ENCODE results near the gene CARD14. TPM values are rescaled to one million over a fixed set of nuclear protein-coding genes. Genes with fewer than 3 reads are reported as not detected.
"Not testable (repeated sequence)": the region's sequence is repeated elsewhere in the genome, so short reads cannot be mapped to it uniquely, and the experiment has no call there.

CARD14 gene
- polyA plus RNA-seq, 1 donor: 1.1 TPM

DNA sequence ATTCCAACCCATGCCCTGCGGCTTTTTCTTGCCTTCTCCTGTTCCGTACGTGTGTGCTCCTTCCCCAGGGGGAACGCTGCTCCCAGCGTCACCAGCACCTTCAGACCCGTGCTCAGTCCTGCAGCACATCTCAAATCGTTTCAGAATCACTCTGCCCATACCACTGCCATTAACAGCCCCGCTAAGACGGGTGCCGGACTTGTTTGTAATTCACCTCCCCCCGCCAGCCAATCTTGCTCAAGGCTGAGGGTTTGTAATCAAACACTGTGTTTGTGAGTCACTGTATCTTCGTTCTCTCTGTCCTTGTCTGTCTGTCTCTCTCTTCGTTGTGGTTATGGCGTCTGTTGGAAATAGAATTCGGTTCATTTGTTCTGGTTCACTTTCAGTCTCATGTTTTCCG lies 17.3 kb downstream of the CARD14 start:
- no peak for DNase-seq

DNA sequence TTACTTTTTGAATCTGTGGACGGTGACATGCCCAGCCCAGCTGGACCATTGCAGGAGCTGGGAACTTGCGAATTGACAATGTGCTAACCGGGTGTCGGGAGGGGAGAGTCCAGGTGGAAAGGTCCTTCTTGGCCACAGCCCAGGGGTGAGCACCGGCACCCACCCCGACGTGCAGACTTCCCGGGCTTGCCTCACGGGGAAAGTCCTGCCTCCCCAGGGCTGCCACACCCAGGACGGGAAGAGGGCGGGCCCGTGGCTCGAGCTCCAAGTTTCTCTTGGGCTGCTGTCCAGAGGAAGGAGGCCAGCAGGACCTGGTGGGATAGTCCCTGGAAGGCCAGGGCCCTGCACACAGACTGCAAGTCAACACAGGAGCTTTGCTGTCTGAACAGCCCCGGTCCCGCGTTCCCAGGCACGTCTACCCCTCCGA lies 17.7 kb downstream of the CARD14 start:
- DNase-seq: peak; percentile 54

DNA sequence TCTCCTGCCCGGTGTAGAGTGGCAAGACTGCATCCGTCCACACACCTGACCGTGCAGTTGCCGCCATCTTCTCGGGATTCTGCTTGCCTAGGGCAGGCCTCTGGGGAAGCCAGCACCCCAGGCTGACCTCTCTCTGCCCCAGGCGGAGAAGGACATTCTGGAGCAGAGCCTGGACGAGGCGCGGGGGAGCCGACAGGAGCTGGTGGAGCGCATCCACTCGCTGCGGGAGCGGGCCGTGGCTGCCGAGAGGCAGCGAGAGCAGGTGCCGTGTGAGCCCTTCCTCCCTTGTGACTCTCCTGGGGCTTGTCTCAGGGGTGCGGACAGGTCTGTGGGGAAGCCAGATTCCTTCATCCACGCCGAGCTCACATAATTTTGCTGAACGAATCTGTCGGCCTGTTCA lies 19.8 kb downstream of the CARD14 start:
- no peak for DNase-seq

DNA sequence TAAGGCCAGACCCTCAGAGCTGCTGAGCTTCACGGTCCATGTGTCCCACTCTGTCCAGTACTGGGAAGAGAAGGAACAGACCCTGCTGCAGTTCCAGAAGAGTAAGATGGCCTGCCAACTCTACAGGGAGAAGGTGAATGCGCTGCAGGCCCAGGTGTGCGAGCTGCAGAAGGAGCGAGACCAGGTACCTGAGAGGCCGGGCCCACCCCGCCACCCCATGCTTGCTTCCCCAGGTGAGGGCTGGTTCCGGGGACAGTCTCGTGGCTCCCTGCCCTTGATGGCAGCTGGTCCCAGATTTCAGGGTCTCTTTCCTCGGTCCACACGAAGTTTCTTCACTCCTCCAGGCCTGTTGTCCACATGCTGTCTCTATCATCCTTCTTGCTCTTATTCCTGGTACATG lies 20.9 kb downstream of the CARD14 start:
- DNase-seq: no peak

DNA sequence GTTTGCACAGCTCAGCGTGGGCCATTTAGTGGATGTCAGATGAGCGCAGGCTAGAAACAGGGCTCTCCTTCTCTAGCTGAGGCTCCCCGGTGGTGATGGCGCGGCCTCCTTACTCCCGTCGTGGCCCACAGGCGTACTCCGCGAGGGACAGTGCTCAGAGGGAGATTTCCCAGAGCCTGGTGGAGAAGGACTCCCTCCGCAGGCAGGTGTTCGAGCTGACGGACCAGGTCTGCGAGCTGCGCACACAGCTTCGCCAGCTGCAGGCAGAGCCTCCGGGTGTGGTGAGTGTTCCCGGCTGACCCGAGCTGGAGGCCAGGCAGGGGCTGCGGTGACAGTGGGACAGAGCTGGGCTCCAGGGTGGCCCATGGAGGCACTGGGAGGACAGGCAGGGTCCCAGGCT lies 21.4 kb downstream of the CARD14 start:
- no peak for DNase-seq

DNA sequence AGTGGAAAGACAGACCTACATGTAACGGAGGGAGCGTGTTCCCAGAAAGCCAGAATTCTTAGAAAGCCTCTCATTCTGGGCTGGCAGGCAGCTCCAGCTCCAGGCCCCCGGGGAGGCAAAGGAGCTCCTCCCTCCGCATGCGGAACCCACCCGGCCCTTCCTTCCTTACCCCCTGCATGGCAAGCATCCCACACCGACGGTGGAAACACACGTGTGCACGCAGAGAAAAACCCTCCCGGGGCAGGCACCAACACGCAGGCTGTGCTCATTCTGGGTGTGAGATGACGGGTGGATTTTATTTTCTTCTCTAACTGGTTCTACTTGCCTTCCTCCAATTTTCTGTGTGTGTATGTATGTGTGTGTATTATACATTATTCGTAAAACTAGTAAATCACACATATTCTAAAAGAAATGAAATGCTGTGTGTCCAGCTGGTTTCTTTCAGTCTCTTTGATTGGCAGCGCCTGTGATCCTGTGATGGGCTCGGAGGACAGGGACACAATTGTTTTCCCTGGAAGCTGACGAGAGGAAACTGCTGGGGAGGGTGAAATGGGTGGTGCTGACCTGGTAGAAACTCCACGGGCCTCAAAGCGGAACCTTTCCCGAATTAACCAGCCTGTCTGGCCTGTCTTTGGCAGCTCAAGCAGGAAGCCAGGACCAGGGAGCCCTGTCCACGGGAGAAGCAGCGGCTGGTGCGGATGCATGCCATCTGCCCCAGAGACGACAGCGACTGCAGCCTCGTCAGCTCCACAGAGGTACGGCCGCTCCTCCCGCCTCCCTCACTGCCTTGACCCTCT lies 22.2 kb downstream of the CARD14 start:
- no peak for DNase-seq

DNA sequence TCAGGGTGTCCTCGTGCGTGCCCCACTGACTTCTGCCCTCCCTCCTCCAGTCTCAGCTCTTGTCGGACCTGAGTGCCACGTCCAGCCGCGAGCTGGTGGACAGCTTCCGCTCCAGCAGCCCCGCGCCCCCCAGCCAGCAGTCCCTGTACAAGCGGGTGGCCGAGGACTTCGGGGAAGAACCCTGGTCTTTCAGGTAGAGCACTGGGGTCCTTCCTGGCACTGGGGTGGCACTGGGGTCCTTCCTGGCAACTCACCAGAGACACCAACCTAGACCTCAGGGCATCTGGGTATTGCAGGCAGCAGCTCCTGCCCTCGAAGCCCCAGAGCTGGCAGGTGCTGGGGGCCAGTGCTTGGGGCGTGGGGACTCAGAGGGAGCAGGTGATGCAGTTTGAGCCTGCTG lies 25.3 kb downstream of the CARD14 start:
- DNase-seq: no peak

DNA sequence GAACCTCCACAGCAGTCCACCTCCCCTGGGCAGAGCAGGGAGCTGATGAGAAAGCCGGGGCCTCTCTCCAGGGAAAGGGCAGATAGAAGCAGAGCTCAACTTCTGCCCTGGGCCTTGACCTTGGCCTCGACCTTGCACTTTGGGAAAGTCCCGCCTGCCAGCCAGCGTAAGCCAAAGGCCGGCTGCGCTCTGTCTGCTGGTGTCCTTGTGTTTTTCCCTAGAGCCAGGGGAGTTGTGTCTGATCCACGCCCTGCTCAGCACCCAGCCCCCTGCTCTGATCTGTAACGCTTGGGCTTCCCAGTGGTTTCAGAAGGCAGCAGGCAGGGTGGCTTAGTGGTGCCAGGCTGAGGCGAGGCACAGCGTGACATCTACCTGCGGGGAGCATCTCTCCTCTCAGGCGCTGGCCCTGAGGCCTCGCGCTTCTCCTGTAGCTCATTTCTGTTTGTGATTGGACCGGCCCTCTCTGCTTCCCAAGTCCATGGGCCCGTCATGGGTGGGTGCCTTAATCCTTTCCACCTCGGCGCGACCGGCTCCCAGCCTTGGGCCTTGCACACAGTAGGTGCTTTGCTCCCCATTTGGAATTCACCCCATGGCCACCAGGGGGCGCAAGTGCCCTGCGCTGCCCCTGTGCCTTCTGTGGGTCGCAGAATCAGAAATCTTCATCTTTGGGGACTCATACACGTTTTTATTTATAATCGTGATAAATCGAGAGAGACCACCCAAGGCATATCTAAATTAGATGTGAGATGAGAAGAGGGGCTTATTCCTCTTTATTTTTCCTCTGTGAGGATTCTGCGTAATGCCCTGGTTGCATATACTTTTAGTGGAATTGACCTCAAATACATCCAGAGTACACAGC lies 26.1 kb downstream of the CARD14 start:
- DNase-seq: no peak

DNA sequence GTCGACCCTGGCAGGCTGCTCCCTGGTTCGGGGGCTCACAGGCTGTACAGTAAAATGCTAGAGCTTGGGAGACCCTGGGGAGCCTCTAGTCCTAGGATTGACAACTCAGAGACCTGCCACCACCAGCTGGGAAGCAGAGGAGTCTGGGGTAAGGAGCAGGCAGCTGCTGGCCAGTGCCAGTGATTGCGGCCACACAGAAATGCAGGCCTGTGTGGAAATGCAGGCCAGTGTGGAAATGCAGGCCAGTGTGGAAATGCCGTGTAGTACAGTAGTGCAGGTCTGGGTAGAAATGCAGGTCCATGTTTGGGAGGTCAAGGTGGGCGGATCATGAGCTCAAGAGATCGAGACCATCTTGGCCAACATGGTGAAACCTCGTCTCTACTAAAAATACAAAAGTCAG lies 26.8 kb downstream of the CARD14 start:
- DNase-seq: no peak

DNA sequence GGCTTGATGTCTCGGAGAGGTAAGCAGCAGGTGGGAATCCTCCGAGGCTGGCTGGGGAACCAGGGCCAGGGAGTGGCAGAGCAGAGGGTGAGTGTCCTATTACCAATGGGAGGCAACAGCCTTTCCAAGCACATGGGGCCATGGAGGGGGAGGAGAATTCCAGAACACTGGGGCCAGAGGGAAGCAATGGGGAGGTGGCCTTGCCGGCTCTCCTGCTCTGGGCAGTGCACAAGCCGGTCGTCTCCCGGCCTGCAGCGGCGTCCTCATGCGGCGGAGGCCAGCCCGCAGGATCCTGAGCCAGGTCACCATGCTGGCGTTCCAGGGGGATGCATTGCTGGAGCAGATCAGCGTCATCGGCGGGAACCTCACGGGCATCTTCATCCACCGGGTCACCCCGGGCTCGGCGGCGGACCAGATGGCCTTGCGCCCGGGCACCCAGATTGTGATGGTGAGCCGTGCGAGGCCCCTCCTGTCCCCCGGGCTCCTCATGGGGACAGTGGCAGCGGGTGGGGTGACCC lies 28.4 kb downstream of the CARD14 start:
- no peak for DNase-seq

DNA sequence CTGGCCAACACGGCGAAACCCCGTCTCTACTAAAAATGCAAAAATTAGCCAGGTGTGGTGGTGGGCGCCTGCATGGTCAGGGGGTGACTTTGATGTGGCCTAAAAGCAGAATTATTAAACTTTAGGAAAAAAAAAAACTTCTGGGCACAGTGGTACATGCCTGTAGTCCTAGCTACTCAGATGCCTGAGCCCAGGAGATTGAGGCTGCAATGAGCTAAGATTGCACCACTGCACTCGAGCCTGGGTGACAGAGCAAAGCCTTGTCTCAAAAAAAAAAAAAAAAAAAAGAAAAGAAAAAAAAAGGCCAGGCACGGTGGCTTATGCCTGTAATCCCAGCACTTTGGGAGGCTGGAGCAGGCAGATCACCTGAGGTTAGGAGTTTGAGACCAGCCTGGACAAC lies 29.5 kb downstream of the CARD14 start:
- DNase-seq: not testable (repeated sequence)

DNA sequence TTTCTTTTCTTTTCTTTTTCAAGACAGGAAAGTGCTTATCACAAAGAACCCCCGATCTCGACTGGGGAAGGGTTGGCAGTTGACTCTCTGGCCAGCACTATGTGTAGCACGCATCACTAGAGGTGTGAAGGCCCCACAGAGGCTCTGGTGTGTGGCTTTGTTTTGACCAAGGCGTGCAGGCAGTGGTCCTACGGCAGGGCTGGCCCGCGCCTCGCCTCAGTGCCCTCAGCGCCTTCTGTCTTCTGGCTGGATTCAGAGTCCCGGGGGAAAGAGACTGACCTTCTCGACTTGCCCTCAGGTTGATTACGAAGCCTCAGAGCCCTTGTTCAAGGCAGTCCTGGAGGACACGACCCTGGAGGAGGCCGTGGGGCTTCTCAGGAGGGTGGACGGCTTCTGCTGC lies 31.6 kb downstream of the CARD14 start:
- no peak for DNase-seq

DNA sequence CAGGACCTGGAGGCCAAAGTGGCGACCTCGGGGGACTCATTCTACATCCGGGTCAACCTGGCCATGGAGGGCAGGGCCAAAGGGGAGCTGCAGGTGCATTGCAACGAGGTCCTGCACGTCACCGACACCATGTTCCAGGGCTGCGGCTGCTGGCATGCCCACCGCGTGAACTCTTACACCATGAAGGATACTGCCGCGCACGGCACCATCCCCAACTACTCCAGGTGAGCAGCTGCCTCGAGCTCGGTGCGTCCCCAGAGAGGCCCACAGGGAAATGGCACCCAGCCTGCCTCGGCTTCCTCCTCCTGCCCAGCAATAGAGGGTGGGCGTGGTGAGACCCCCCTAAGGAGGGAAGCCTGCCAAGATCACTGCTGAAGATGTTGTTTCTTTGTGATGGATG lies 32.4 kb downstream of the CARD14 start:
- DNase-seq: no peak

DNA sequence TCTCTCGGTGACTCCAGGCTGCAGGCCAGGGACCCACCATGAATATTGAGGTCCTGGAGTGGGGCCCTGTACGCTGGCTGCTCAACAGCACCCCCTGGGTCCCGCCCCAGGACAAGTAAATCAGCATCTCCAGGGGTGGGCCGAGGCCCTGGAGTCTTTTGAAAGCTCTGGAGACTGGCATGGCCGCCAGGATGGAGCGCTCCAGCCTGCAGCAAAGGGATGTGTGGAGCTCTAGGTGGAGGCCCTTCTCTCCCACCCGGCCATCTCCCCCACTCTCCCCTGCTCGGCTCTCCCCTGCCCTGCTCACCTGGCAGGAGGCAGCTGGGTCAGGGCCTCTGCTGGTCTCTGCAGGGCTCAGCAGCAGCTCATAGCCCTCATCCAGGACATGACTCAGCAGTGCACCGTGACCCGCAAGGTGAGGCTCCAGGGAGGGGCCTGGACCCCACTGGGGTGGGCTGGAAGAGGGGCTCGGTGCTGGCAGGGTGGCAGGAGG lies 33.7 kb downstream of the CARD14 start:
- no peak for DNase-seq

DNA sequence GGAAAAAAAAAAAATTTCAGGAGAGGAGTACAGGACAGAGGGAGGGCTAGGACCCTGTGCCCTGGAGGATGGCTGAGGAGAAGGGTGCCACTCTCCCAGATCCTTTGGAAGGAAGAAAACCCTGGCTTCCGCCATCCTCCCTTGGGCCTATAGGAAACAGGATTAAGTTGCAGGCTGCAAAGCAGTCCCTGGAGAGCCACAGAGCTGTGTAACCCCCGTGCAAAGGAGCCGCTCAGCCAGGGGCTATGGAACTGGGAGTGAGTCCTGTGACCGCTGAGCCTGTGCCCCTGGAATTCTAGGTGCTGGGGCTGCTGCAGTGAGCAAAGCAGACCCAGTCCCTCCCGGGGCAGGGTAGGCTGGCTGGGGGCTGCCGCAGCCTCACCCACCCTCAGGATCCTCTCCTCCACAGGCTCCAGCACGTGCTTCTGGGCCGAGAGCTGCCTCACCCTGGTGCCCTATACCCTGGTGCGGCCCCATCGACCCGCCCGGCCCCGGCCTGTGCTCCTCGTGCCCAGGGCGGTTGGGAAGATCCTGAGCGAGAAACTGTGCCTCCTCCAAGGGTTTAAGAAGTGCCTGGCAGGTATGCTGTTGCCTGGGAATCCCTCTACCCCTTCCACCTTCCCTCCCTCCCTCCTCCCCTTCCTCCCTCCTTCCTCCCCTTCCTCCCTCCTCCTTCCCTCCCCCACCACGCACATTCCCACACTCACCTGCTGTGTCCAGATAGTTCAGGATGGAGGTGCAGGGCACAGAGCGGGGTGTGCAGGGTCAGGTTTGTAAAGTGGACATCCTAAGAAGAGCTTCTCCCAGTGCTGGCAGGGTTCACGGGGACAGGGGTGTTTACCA lies 35.0 kb downstream of the CARD14 start:
- DNase-seq: no peak

DNA sequence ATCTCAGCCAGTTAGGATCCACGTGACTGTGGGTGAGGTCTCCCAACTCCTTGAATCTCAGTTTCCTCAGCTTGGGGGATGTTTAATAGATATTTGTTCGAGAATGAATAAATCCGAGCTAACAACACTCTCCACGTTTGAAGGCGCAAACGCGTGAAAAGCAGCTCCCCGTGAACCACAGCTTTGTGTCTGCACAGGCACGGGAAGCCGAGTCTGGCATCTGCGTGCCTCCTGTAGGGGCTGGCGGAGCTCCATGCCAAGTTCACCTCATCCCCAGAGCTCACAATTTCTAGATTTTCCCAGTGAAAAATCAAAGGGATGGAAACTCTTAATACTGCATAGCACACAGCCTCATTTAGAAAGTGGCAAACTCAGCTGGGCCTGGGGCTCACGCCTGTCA lies 36.0 kb downstream of the CARD14 start:
- DNase-seq: no peak

DNA sequence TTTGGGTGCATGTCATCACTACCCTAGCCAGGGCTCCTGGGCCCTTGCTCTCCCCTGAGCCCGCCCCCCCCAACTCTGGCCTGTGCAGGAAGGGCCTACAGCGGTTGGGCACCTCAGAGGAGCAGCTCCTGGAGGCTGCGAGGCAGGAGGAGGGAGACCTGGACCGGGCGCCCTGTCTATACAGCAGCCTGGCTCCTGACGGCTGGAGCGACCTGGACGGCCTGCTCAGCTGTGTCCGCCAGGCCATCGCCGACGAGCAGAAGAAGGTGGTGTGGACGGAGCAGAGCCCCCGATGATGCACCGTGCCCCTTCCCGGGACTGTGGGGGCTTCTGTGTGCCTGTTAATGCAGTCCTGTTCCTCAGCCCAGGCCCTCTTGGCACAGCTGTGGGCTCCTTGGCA lies 38.2 kb downstream of the CARD14 start:
- no peak for DNase-seq

DNA sequence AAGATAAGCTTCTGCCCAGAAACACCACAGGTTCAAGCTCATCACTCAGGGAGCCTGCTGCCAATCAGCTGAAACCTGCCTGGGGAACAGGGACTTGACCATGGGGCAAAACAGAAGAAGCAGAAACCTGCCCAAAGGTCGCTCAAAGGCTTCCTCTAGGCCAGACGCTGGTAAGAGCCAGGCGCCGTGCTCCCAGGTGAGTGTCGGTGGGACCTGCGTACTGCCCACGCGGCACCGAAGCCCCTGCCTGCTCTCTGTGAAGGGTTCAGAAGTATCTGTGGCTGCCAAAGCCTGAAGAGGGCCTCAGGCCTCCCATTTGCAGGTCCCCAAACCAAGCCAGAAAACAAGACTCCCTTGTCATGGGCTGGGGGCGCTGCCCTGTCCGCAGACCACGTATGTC lies 39.9 kb downstream of the CARD14 start:
- DNase-seq: no peak

DNA sequence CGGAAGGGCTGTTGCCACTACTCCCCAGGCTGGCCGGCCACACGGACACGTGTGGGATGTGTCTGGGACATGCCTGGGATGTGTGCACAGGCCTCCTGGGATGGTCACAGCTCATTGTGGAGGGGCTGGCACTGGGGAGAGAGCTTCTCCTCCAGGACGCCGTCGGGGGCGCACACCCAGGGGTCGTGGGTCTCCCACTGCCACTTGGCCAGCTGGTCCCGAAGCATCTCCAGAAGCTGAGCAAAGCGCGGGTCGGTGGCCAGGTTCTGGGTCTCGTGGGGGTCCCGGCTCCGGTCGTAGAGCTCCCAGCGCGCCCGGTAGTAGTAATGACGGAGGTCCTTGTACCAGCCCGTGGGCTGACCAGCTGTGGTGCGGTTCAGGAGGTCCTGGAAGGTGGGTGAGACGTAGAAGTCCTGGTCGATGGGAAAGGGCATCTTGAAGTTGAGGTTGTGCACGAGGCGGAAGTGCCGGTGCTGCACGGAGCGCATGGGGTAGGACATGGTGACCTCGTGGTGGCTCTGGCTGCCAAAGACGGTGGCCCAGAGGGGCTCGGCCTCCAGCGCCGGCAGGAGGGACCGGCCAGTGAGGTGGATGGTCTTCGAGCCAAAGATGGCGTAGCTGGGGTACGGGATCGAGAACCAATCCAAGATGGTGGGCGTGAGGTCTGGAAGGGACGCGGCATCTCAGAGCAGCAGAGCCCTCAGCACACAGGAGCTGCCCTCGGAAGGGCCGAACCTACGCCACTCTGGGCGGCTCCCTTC lies 40.7 kb downstream of the CARD14 start:
- DNase-seq: no peak

DNA sequence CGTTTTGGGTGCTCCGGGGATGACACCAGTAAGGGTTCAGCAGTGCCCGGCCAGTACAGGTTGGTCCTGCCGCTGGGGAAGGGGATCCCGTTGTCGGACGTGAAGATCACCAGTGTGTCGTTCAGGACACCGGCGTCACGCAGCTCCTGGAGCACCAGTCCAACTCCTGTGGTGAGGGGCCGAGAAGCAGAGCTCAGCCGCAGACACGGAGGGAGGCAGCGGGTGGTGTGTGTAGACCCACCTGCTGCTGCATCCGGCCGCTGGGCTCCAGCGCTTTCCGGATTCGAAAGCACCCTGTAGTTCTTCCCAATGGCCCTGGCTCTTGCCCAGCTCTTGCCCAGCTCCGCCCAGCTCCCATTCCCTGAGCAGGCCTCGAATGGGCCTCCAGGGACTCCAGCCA lies 42.3 kb downstream of the CARD14 start:
- DNase-seq: no peak

DNA sequence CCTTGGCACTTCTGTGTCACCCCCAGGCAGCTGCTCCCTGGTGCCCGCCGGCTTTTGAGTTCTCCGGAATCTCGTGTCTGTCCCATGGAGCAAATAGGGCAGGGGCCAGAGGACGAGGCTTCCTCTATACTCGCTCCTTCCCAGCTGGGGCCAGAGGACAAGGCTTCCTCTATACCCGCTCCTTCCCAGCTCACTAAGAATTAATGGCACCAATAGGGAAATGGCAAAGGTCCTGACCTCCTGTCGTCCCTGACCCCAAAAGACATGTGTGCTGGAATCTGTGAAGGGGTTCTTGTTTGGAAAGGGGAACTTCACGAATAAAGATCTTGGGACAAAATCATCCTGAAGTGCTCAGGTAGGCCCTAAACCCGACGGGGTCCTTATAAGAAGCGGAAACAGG lies 42.7 kb downstream of the CARD14 start:
- no peak for DNase-seq
